Adipocyte (in vitro differentiated cells): ENCODE data around the gene TNFSF4.
A peak's percentile ranks its signal among the peaks of the same experiment; 100 is the strongest.

Experiments used
- DNase-seq: peaks from one replicate; pipeline ENCODE4 v3.0.0-alpha.2; 2015; ENCODE audit warnings: low read depth
- H3K27me3 ChIP-seq: replicated peaks from 2 replicates; pipeline ENCODE4 v1.7.0; 2013; ENCODE audit warnings: mild to moderate bottlenecking, low read length, moderate library complexity; ENCODE audit not compliant: control insufficient read depth, insufficient read depth
- H3K36me3 ChIP-seq: 2 replicates; pipeline ENCODE4 v1.7.0; 2013; ENCODE audit warnings: low read length, mild to moderate bottlenecking, moderate library complexity; ENCODE audit not compliant: control insufficient read depth, insufficient read depth, severe bottlenecking
- H3K4me1 ChIP-seq: 2 replicates; pipeline ENCODE4 v1.7.0; 2013; ENCODE audit warnings: mild to moderate bottlenecking, low read length, moderate library complexity; ENCODE audit not compliant: control insufficient read depth, insufficient read depth
- H3K4me3 ChIP-seq: 2 replicates; pipeline ENCODE4 v1.7.0; 2013; ENCODE audit warnings: mild to moderate bottlenecking, low read length, moderate library complexity
- H3K9ac ChIP-seq: 2 replicates; pipeline ENCODE4 v1.7.0; 2013; ENCODE audit warnings: mild to moderate bottlenecking, low read length, moderate library complexity
- H3K9me3 ChIP-seq: 2 replicates; pipeline ENCODE4 v1.7.0; 2013; ENCODE audit warnings: mild to moderate bottlenecking, low read length, moderate library complexity; ENCODE audit not compliant: control insufficient read depth

Gene TNFSF4

DNA sequence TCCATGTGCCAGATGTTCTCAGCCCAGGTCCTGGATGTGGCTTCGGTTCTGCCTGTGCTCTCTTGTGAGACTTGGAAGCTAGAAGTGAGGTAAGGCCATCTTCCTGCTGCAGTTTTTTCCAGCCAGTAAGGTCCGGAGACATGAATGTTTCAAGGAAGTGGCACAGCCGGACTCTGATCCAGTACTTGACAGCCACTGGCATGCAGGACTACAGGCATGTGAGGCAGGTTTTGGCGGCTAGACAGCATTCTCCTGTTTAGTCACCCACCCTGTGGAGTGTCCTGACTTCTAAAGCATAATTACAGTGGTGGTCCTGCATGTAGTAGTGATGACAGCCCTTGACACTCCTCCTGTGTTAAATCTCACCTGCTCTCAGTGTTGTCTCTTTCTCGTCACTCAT, 72.3 kb downstream of the TNFSF4 start:
- Histone ChIP-seq H3K9ac (no peak overlapping the region), H3K36me3 (no peaks in the 10 kb centered on the region), H3K4me1 (peaks cover 4% of the 10 kb centered on the region), H3K4me3 (no peak overlapping the region), H3K27me3 (peaks cover 7% of the 10 kb centered on the region), H3K9me3 (no peaks in the 10 kb centered on the region)
- DNase-seq = no peak

GRCh38 chr1:173134029-173134428, 73.1 kb downstream of the TNFSF4 start:
- Histone ChIP-seq H3K9me3 (no peaks in the 10 kb centered on the region), H3K27me3 (peaks cover 7% of the 10 kb centered on the region), H3K4me3 (no peak overlapping the region), H3K4me1 (peaks cover 4% of the 10 kb centered on the region), H3K9ac (no peak overlapping the region), H3K36me3 (no peaks in the 10 kb centered on the region)
- peak; percentile 21 for DNase-seq
